Sigmoid colon (tissue), 4 donors: Measurements from ENCODE around the gene CSN2.

ENCODE experiments used
- CTCF ChIP-seq, 4 experiments: fragments of 450-650 bp in 3 of 4; fragments of 200-600 bp in 1 of 4; IDR thresholded peaks; one replicate each; pipeline ENCODE4 v1.5.1; 2016 to 2019; ENCODE audit warnings: antibody characterized with exemption in 4 of 4, mild to moderate bottlenecking in 3 of 4, moderate library complexity in 2 of 4
- POLR2A ChIP-seq, 2 donors: fragments of 450-650 bp; IDR thresholded peaks; one replicate each; pipeline ENCODE4 v1.6.1; 2016; ENCODE audit warnings: antibody characterized with exemption in 2 of 2, mild to moderate bottlenecking in 2 of 2, moderate library complexity in 2 of 2
- POLR2AphosphoS5 ChIP-seq, 4 donors: sonication (generic); formaldehyde crosslinking; IDR thresholded peaks; one replicate each; pipeline ENCODE4 v1.6.1; 2017; ENCODE audit warnings: antibody characterized with exemption in 4 of 4

- TF ChIP-seq CTCF (IDR thresholded peaks at IDR 0.05): no peak
- no peak for TF ChIP-seq POLR2A (IDR thresholded peaks at IDR 0.05)
- TF ChIP-seq POLR2AphosphoS5 (IDR thresholded peaks at IDR 0.05): no peak
Measured at GRCh38 chr4:69994782-69995181, 29.3 kb upstream of the CSN2 start.
